GM19023 (cell line): ENCODE measurements around the gene RIPK3.
"Not testable (repeated sequence)": the region's sequence is repeated elsewhere in the genome, so short reads cannot be mapped to it uniquely, and the experiment has no call there.

Experiments used
- ATAC-seq: cut with Tn5 transposase; IDR thresholded peaks from one replicate; pipeline ENCODE4 v1.9.1; 2021; ENCODE audit warnings: mild to moderate bottlenecking, moderate library complexity; ENCODE audit not compliant: unreplicated experiment

Gene RIPK3

GRCh38 chr14:24339284-24340151, at the start of gene RIPK3:
Gene RIPK3 (minus strand): TSS chr14:24339991. CDS start chr14:24339826, 165 bp downstream.
- peak; percentile 90 for ATAC-seq

- ATAC-seq: no peak
Measured at GRCh38 chr14:24389226-24389848, 49.5 kb upstream of the RIPK3 start.

DNA sequence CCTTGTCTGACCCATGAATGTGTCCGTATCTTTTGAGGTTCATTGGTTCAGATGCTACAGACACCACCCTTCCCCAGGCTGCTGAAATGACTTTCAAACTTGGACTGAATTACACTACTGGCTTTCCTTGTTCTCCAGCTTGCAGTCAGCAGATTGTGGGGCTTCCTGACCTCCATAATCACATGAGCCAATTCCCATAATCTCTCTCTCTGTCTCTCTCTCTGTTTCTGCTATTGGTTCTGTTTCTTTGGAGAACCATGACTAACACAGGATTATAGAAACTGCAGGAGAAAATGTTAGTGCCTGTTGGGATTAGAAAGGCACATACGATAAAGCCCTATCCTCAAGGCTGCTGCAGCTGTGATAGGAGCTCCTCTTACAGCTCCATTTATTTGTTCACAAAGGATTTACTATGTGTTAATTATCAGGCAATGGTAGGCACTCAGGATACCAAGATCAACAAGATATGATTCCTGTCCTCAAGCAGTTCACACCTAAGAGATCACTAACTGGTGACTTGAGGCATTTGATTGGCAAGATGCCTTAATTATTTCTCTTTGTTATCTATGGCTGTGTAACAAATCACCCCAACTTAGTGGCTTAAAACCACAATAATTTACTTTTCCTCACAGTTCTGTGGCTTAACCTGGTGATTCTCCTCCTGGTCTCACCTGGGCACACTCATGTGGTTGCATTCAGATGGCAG, 48.8 kb upstream of the RIPK3 start:
- no peak for ATAC-seq

DNA sequence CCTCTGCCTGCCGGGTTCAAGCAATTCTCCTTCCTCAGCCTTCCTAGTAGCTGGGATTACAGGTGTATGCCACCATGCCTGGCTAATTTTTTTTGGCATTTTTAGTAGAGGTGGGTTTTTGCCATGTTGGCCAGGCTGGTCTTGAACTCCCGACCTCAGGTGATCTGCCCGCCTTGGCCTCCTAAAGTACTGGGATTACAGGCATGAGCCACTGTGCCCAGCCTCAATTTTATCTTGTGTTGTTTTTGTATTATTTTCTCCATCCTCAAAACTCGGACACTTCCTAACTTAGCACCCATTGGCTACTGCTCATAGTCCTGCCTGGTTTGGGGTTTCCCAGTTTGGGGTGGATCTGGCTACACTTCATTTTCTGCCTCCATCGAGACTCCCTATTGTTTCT, 47.8 kb upstream of the RIPK3 start:
- ATAC-seq: not testable (repeated sequence)

- ATAC-seq: no peak
Measured at GRCh38 chr14:24387009-24387345, 47.2 kb upstream of the RIPK3 start.

- ATAC-seq: no peak
Measured at GRCh38 chr14:24385524-24385923, 45.7 kb upstream of the RIPK3 start.

DNA sequence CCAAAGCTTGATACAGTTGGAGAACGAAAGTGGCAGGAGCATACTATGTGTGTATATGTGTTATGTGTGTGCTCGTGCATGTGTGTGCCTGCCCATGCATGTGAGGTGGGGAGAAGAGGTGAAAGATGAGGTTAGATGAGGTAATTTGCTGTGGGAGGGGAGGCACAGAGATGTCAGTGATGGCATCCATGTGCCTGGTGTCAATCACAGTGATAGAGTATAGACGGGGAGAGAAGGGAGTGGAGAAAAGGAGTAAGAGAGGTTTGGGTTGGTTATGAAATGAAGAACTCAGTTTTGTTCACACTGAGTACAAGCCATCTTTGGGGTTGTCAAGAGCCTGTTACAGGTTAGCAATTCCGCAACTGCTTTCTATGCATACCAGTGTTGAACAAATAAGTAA, 44.4 kb upstream of the RIPK3 start:
- no peak for ATAC-seq

DNA sequence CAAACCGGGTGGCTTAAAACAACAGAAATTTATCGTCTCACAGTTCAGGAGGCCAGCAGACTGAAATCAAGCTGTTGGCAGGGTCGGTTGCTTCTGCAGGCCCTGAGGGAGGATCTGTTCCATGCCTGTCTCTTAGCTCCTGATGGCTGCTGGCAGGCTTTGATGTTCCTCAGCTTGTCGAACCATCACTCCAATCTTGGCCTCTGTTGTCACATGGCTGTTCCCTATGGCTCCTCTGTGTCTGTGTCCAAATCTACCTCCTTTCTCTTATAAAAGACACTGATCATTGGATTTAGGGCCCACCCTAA, 42.2 kb upstream of the RIPK3 start:
- ATAC-seq: no peak

DNA sequence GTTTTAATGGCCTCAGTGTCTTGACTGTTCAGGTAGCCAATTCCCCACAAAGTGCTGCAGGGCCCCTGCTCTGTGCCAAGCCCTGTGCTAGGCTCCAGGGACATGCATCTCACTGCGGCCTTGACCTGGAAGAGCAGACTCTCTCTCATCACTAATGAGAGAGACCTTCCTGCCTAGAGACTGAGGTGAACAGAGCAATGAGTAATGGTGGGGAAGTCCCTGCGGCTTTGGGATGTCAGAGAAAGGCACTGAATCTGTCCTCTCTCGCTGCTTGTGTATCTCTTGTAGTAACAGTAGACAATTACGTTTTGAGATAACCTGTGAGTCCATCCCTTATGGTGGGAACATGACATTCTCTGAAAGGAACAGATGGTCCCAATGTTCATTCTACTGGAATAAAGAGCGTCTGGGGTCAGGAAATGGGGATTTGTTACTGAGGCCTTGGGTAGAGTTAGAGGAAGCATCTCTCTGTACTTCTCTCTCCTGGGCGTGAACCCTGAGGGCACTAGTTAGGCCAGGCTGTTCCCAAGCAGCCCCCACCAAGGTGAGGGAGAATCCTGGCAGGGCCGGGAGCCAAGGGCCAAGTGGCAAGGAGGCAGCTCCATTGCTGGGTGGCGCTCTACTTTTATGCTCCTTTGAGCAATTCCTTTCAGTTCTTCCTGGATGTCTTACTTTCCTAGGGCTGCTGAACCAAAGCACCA, 41.7 kb upstream of the RIPK3 start:
- ATAC-seq: no peak

DNA sequence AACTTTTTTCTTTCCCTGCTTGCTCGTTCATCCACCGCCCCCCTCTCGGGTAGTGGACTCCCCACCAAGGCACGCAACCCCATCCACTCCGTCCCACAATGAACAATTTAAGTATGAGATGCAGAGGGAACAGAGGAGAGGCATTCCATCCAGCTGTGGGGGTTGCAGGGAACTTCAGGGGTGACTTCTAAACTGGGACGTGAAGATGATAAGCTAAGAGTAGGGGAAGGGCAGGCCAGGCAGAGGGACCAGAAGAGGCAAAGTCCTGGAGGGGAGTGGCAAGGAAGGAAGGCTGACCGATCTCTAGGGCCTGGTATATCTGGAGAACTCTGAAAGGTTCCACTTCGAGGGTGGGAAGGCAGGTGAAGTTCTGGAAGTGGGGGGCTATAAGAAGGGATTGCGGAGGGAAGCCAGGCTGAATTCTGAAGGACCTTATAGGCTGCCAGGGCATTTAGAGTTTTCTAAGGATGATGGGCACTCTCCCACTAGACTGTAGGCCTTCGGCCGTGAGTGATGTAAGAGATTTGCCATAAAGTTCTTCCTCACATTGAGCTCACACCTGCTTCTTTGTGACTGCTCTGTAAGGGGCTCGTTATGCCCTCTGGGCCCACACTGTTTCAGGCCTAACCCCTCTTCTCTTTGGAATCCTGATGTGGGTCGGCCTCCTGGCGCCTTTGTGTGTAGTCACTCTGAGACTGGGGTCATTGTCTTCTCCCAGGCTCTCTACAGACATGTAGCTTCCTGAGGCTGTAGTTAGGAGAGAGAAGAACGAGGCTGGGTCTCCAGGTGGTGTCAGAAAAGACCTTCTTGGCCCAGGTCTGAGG, 40.3 kb upstream of the RIPK3 start:
- no peak for ATAC-seq

DNA sequence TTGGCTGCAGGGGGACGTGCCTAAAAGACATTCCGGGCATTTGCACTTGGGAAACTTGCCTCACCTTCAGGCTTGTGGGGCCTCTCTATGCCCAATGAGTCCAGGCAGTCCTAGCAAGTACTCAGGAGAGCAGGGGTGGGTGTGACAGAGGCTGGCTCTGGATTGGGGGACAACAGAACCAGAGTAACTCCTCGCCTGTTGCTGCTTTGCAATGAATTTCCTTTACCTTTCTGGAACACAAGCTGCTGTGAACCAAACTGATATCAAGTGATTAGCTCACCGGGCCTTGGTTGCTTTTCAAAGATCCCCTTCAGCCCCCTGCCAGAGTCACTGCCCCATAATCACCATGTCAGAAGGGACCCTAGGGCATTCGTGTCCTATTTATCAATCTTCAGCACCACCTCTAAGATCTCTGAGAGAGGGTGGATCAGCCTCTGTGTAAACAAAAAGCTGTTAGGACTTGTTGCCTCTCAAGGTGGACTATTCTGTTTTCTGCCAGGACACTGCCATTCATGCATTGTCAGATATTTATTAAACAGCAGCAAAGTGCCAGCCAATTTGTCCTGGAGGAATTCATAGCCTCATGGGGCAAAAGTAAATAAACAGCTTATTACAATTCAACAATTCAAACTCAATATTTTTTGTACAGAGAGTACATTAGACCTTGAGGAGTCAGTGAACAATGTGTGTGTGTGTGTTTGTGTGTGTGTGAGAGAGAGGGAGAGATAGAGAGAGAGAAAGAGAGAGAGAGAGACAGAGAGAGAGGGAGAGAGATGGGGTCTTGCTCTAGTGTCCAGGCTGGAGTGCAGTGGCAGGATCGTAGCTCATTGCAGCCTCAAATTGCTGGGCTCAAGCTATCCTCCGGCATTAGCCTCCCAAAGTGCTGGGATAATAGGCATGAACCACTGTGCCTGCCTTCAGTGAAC, 39.5 kb upstream of the RIPK3 start:
- no peak for ATAC-seq

DNA sequence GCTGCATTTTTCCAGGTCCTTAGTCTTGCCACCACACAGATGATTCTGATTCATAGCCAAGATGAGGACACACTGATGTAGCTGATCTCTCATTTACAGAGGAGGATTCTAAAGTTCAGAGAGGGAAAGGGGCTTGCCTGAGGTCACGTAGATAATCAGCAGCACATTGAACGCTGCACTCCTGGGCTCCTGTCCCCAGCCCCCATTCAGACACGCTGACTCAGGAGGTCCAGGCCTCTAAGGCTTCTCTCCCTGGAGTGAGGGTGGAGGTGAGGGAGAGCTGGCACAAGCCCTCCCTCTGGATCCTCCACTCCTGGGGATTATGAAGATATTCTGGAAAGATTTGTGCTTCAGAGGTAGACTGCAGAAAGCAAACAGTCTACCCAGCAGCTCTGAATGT, 38.5 kb upstream of the RIPK3 start:
- ATAC-seq: no peak

- ATAC-seq: no peak
Measured at GRCh38 chr14:24377657-24378056, 37.9 kb upstream of the RIPK3 start.

GRCh38 chr14:24377126-24377525, 37.3 kb upstream of the RIPK3 start:
- no peak for ATAC-seq

GRCh38 chr14:24376448-24377070, 36.8 kb upstream of the RIPK3 start:
- ATAC-seq: no peak

- ATAC-seq: no peak
Measured at GRCh38 chr14:24372701-24373416, 33.1 kb upstream of the RIPK3 start.

DNA sequence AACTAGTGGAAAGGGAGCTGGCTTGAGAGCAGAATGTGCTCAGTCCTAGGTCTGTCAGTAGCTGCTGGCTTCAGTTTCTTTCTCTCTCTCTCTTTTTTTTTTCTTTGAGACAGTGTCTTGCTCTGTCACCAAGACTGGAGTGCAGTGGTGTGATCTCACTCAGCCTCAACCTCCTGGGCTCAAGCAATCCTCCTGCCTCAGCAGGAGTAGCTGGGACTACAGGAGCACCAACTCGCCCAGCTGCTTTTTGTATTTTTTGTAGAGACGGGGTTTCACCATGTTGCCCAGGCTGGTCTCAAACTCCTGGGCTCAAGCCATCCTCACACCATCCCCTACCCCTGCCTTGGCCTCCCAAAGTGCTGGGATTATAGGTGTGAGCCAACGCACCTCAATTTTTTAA, 31.8 kb upstream of the RIPK3 start:
- ATAC-seq: not testable (repeated sequence)

GRCh38 chr14:24370748-24371147, 31.0 kb upstream of the RIPK3 start:
- no peak for ATAC-seq
